ENCODE data around the gene CAPN12.

Gene CAPN12

DNA sequence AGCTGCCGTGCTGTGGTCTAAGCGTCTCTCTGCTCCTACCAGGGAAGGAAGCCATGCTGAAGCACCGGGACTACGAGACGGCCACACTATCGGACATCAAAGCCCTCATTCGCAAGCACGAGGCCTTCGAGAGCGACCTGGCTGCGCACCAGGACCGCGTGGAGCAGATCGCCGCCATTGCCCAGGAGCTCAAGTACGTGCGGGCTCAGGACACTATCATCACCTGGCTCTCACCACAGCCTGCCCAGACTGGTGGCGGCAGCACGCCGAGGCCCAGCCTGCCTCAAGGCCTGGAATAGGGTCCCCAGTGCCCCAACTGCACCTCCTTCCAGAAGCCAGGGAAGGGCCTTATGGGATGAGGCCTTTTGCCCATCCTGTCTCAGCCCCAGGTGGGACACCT is 22.8 kb downstream of the CAPN12 start:
- no peak for DNase-seq (ENCODE audit: low read depth)
- TF ChIP-seq, protein P1, sequence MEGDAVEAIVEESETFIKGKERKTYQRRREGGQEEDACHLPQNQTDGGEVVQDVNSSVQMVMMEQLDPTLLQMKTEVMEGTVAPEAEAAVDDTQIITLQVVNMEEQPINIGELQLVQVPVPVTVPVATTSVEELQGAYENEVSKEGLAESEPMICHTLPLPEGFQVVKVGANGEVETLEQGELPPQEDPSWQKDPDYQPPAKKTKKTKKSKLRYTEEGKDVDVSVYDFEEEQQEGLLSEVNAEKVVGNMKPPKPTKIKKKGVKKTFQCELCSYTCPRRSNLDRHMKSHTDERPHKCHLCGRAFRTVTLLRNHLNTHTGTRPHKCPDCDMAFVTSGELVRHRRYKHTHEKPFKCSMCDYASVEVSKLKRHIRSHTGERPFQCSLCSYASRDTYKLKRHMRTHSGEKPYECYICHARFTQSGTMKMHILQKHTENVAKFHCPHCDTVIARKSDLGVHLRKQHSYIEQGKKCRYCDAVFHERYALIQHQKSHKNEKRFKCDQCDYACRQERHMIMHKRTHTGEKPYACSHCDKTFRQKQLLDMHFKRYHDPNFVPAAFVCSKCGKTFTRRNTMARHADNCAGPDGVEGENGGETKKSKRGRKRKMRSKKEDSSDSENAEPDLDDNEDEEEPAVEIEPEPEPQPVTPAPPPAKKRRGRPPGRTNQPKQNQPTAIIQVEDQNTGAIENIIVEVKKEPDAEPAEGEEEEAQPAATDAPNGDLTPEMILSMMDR (IDR thresholded peaks at IDR 0.05; ENCODE audit: control insufficient read depth, insufficient read depth, low read depth, low read length, missing control alignments): no peak

DNA sequence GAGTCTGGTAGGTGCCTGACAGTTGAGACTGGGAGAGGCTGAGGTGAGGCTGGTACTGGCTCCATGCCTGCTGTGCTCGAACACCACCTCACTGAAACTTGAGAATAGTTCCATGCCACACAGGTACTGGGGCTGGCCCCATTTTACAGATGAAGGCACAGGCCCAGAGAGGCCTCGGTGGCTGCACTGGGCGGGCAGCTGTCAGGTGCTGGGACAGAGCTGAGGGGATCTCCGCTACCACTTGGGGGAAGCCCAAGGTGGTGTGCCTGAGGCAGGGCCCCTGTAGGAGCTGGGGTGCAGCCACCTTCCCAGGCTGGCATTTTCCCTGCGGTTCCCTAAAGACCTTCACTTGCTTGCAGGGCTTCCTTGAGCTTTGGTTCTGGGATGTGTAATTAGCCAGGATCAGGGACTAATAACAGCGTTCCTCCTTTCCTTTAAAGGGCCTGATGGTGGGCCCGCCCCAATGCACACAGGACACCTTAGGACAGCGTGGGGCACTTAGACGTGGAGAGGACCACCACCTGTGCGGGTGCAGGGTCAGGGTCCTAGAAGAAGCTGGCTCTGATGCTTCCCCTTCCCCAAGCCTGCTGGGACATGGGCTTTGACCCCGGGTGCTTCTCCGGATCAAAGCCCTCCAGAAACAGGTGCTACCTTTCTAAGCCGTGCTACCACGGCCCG is 23.6 kb downstream of the CAPN12 start:
- TF ChIP-seq, protein P1 (IDR thresholded peaks at IDR 0.05; ENCODE audit: control insufficient read depth, insufficient read depth, low read depth, low read length, missing control alignments): no peak
- H3K4me3 ChIP-seq (ENCODE audit: control insufficient read depth, low read depth, low read length): no peak overlapping the region
- no peak for DNase-seq (ENCODE audit: low read depth)

More for the DNA sequence above, 22.8 kb downstream of the CAPN12 start:
- H3K4me3 ChIP-seq (ENCODE audit: control insufficient read depth, low read depth, low read length): no peak overlapping the region

DNA sequence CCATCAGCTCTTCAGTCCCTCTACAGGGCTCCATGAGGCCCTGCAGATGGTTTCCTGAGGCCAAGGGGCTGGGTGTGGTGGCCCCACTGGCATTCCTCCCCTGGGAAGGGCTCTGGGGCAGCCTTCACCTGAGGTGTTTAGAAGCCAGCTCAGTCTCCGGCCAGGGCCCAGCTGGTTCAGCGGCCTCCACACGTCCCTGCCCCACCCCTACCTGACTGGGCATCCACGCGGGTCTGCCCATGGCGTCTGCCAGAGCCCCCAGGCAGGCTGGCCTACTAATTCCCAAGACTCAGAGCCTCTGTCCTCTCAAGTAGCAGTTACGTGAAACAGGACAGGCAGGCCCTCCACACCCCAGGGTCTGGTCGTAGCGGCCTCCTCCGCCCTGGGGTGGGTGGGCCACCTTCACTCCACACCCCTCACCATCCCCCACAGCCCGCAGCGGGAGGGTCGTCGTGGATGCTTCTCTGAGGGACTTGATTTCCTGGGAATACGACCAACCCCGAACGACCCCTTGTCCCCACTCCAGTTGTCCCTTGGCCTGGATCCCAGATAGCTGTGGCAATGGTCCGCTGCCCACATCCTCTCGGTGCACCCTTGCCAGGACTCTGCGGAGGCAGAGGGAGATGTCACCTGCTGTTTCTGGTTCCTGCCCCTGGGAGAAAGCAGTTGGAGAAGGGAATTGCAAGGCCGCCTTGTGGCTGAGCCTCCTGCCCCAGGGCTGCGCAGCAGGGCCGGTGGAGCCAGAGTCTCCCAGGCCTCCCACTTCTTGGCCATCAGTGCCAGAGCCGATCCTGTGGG is 24.3 kb downstream of the CAPN12 start:
- no peak overlapping the region for H3K4me3 ChIP-seq (ENCODE audit: control insufficient read depth, low read depth, low read length)
- no peak for DNase-seq (ENCODE audit: low read depth)
- TF ChIP-seq, protein P1 (IDR thresholded peaks at IDR 0.05; ENCODE audit: control insufficient read depth, insufficient read depth, low read depth, low read length, missing control alignments): no peak

DNA sequence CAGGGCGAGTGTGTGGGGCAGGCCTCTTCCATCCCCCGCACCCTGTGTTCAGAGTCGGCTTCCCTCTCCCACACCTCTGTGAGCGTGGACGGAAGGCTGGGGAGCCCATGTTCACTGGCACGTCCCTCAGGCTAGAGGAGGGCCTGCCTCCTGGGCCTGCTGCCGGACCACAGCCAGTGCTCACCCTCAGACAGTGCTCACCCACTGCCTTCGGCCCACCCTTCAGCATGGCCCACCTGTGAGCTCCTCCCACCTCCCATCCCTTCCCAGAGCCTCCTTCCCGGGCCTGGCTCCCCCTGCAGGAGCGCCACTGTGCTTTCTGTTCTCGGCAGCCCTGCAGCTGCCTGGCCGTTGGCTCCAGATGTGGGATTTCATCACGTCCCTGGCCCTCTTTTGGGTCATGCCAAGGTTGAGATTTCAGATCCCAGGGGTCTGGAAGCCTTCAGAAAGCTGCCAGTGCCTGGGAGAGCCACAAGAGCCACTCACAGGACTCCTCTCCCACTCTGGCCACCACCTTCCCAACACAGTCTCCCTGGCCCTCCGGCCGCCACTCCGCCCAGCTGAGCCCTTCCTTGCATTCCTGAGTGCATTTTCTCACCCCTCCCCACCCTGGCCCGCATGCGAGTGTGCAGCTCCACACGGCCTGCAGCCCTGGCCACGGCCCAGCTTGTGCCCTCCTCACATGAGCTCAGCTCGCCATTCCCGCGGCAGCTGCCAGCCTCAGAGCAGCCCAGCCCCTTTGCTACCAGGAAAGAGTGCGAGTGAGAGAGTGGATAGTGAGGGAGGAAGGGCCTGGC is 25.3 kb downstream of the CAPN12 start:
- DNase-seq (ENCODE audit: low read depth): no peak
- H3K4me3 ChIP-seq (ENCODE audit: control insufficient read depth, low read depth, low read length): no peak overlapping the region
- TF ChIP-seq, protein P1 (IDR thresholded peaks at IDR 0.05; ENCODE audit: control insufficient read depth, insufficient read depth, low read depth, low read length, missing control alignments): peak; percentile 41

DNA sequence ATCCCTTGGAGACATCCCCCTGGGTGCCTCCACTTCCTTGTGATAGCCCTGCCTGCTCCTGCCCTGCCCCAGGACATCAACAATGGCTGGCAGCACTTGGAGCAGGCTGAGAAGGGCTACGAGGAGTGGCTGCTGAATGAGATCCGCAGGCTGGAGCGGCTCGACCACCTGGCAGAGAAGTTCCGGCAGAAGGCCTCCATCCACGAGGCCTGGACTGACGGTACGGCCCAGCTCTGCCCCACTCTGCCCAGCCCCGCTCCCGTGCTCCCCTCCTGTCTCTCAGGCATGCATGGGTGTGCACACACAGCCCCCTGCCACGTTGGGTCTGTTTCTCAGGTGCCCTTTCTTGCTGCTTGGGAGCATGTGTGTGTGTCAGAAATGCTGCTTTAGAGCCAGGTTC is 26.4 kb downstream of the CAPN12 start:
- TF ChIP-seq, protein P1 (IDR thresholded peaks at IDR 0.05; ENCODE audit: control insufficient read depth, insufficient read depth, low read depth, low read length, missing control alignments): no peak
- no peak overlapping the region for H3K4me3 ChIP-seq (ENCODE audit: control insufficient read depth, low read depth, low read length)
- no peak for DNase-seq (ENCODE audit: low read depth)

DNA sequence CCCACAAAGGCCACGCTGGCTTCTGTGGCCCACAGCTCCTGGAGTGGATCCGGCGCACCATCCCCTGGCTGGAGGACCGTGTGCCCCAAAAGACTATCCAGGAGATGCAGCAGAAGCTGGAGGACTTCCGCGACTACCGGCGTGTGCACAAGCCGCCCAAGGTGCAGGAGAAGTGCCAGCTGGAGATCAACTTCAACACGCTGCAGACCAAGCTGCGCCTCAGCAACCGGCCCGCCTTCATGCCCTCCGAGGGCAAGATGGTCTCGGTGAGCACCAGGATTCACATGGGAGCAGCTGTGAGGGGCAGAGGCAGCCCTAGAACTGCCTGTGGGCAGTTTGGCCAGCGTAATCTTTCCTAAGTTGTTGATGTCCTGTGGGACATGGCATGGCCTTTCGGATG is 27.2 kb downstream of the CAPN12 start:
- no peak overlapping the region for H3K4me3 ChIP-seq (ENCODE audit: control insufficient read depth, low read depth, low read length)
- TF ChIP-seq, protein P1 (IDR thresholded peaks at IDR 0.05; ENCODE audit: control insufficient read depth, insufficient read depth, low read depth, low read length, missing control alignments): no peak

More for the DNA sequence above, 27.2 kb downstream of the CAPN12 start:
- DNase-seq (ENCODE audit: low read depth): no peak
